ENCODE results near the gene GCSAM.
"Not testable (repeated sequence)": the region's sequence is repeated elsewhere in the genome, so short reads cannot be mapped to it uniquely, and the experiment has no call there.

Gene GCSAM

DNA sequence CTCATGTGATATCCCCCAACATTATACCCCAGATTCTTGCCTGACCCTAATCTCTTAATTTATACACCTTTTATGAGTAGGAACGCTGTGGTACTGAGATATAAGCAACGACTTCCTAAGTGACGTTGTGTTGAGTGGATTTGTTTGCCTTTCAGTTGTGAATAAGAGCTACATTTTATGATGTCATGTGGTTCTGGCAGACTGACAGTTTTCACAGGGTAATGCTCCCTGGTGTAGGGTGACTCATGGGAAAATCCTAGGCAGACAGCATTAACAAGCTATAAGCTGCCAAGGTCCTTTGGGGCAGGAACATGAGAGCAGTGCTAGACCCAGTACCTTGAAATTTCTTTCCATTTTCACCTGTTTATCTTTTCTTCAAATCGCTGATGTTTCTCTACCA is 35.7 kb downstream of the GCSAM start:
- peak; percentile 29 to 61 (median 40) for DNase-seq

DNA sequence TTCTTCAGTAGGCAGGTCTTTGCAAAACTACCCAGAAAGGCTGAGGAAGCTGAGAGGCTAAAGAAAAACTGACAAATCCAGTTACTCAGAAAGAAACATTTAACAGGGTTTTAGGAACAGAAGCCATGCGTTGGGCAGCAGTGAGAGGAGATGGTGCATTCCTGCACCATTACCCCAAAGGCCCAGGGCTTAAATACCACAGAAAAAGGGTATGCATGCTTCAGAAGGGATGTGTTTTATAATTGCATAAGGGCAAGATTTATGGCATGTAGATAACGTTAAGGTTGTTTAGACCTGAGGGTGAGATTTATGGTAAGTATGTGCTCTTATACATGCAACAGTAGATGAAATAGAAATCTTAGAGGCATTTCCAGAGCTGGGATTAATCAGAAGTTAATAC is 36.9 kb downstream of the GCSAM start:
- DNase-seq: no peak

DNA sequence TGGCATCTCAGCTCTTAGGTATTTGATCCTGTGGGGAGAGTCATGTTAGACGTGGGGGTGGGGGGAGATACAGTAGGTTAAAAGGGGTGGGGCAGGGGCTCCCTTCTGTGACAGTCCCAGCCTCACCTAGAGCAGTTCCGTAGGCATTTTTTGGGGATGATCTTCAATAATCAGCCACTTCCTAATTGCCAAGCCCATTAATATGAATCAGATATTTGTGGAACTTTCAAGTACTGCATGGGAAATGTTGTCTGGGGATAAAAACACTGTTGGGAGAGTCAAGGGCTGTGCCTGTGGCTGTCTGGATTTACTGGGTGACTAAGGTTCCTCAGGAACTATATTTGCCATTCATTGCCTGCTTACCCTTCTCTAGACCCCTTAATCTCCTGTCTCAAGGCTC is 37.3 kb downstream of the GCSAM start:
- DNase-seq: no peak

DNA sequence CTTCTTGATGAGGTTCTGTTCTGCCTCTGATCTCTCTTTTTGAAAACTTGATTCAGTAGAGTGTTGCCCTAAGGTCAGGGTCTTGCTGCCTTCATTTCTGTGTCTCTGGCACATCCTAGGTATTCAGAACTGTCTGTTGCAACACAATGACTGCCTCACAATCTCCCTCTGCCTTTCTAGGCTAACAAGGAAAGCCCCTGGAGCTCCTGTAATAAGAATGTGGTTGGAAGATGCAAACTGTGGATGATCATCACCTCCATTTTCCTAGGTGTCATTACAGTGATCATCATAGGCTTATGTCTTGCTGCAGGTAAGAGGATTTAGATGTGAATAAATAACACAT is 39.9 kb downstream of the GCSAM start:
- no peak for DNase-seq

DNA sequence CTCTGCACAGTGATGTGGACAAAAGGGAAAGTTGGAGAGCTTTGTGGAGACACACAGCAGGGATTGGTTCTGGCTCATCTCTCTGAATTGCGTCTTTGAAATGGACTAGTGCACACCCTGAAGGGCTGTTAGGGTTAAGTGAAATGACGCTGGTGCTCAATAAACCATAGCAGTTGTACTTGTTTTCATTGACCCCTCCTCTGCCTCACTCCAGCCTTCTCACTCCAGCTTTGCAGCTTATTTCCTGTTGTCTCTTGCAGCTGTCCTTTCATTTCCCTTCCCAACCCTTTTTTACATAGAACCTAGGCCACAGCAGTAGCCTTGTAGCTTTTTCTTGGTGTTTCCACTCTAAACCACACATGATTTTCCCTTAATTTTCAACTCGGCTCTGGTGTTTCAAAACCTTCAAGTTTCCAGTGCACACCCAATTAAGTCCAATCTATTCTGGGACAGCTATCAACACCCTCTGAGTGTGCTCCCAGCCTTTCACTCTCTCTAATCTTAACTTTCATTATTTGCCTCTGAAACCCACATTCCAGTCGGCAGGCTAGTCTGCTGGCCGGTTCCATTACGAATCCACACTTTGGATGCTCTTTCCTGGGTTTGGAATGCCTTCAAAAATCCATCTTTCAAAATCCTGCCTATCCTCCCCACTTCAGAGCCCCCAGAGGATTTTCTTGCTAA is 40.4 kb downstream of the GCSAM start:
- DNase-seq: peak in 2 of 4 experiments; percentile 12 to 15

DNA sequence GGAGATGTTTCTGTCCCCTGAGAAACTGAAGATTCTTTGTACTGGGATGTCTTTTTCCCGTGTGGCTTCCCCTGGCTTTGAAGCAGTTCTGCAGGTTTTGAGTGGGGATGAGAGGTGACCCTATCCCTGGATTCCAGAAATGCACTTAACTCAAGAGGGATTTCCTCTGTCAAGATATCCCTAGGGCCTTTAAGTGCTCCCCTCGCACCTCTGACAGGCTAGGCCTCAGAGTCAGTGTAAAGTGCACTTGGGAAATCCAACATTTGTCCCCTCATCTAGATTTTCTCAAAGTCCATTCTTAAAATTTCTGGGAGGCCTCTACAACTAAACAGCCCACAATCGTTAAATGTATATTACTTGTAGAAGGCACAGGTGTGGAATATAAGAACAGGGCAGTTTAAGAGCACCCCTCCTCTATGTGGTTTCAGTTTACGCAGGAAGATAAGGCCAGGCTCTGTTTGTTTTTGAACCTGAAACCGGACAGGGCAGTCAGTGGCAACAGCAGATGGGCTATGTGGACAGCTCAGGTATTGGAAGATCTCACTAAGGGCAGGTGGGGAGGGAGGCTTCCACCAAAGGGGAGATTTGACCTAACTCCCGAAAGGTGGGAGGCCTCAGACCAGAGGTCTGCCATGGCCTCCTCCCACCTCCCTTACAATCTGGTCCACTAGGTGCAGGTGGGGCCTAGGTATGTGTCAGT is 42.0 kb downstream of the GCSAM start:
- no peak for DNase-seq

DNA sequence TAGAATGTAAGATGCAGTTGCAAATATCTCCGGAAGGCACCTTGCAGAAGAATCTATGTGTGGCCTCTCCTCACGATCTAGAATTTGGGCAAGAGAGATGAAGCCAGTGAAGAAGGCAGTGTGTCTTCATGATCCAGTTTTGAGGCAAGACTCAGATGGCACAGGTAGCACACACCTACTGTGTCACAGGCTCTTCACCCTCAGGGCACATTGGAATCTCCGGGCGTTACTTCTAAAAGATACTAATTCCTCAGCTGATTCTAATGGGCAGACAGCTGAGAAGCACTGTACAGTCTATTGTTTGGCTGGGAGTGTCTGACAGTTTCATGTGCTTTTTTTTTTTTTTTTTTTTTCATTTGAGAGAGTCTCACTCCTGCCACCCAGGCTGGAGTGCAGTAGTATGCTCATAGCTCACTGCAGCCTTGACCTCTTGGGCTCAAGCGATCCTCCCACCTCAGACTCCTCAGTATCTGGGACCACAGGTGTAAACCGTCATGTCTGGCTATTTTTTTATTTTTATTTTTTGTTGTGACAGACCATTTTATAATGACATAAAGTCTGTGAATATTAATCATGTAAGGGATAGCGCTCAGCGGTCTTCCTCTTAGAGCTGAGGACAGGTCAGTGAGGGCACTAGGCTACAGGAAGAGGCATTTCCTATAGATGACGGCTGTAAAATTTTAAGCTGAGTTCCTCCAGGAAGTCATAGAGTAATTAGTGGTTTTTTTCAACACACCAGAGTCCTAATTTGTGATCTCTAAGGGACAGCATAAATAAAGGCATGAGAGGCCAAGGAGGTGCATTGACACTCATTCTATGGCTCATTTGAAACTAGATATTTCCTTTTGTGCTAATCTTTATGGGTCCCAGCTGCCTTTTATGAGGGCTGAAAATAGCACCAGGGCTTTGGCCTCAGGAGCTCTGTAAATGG is 42.8 kb downstream of the GCSAM start:
- peak in 2 of 4 experiments; percentile 37 to 51 for DNase-seq

DNA sequence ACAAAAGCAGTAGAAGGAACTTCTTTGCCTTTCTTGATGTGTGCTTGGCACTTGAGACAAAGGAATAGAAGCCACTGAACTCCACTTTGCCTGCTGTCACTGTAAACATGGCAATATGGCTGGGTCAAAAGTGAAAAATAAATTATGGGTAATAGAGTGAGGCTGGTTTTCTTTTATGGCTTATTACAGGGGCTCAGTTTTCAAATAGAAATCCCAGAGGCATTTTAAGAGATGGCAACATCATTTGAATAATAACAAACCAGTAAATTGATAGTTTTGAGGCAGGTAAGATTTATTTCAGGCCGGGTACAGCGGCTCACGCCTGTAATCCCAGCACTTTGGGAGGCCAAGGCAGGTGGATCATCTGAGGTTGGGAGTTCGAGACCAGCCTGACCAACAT is 44.1 kb downstream of the GCSAM start:
- no peak for DNase-seq

DNA sequence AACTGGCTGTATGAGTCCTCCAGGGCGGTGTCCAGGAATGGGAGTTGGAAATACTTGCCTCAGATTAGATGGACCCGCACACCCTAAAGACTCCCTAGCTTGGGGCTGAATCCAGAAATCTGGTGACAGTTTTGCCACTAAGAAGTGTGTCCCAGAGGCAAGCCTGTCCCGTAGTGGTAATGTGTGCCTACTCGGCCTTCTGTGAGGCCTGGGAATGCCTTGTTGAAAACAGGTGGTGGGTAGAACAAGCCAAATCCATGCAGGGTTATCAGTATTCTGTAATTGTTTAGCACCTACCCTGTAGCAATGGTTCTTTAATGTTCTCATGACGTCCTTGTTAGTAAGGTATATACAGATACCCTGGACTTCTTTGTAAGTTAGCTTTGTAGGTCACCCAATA is 45.3 kb downstream of the GCSAM start:
- no peak for DNase-seq

DNA sequence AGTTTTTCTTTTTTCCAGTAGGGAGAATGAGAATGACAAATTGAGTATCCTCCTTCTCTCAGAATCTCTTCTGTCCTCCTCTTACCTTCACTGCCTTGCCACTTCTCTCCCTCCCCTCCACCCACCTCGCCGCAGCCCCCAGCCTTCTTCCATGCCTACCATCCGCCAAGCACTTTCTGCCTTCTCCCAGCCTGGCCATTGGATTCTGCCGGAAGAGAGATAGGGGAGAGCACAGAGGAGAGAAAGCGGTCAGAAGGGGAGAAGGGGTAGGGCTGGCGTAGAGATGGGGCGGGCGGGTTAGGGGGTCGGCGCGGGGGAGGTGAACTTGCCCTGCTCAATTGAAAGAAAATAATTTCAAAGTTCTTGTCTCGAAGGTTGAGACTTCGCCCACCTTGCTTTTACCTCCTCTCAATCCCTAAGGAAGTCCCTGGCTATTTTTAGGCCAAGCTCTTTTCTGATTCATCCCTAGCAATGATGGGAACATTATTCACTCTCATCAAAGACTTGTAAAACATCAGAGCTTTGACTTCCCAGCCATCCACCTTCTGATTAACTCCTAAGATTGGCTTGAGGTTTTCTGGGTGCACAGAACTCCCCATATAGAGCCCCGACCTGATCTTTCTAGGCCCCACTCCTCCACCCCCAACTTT is 46.0 kb downstream of the GCSAM start:
- DNase-seq: no peak

DNA sequence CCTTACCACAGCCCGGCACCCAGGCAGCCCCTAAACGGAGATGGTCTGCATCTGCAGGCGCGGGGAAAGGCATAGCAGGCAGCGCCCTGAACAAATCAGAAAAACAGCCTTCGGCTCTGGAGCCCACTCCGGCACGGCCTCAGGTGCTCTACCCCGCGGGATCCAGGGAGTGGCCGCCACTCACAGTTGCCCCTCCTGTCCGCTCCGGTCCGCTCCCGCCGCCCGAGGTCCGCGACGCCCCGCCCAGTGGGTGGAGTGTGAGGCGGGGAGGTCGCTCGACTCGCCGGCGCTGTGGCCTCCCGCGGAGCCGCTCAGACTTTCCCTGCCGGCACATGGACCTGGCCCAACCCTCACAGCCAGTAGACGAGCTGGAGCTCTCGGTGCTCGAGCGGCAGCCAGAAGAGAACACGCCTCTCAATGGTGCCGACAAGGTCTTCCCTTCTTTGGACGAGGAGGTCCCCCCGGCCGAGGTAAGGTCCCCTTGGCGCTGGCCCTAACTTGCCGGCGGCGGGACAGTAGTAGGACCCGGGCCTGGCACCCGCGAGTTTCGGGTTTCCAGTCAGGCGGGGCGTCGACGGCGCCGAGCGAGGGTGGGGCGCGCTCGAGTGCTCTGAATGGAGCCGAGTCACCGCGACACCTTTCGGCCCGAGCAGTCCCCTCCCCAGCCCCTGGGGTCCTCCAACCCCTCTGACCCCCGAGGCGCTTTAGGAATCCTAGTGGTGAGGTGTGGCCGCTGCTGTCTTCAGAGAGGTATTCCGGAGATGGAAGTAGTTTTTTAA is 46.8 kb downstream of the GCSAM start, which contains the start of gene C3orf52:
Gene C3orf52 (plus strand): TSS at position 314 of the 779 bp plus-strand sequence. CDS start 19 bp downstream, at position 333.
- DNase-seq: peak; percentile 51 to 82 (median 68)

DNA sequence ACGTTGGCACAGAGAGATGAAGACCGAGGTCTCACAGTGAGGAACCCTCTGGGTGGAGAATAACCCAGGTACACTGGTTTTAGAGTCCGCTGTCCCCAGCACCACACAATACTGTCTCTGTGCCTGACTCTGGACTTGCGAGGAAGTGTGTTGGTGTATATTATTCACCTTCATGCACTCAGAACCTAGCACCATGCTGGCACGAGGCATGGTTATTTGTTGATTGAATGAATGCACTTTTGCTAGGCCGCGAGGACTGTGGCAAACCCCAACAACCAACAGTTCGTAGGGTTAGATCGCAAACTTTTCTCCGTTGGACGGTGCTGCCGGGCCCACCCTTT is 47.3 kb downstream of the GCSAM start:
- DNase-seq: no peak

DNA sequence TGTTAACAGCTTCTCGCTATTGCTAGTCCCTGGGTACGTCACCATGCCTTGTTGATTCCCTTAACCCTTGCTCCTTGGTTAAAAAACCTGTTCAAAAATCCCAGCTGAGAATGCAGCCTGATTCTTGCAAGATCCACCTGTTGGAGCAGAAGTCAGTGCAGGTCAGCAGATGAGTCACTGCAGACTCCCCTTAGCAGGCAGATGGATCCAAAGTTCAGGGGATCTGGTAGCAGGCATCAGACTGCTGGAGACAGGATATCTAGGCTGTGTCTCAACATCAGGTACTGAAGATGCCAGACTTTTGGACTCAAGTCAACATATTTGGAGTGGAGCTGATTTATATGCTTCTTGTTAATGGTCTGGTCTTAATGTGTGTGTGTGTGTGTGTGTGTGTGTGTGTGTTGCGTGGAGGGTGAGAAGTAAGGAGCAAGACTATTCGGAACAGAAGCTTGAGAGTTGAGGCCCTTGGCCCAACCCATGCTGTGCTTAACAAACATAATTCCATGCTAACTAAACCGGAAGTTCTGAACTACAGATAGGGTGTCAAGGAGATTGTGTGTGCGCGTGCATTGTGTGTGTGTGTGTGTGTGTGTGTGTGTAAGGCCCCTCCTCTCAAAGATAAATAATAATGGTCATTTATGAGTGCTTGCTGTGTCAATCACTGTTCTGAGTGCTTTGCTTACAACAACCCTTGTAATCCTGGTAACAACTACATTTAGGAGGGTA is 47.9 kb downstream of the GCSAM start:
- DNase-seq: no peak

DNA sequence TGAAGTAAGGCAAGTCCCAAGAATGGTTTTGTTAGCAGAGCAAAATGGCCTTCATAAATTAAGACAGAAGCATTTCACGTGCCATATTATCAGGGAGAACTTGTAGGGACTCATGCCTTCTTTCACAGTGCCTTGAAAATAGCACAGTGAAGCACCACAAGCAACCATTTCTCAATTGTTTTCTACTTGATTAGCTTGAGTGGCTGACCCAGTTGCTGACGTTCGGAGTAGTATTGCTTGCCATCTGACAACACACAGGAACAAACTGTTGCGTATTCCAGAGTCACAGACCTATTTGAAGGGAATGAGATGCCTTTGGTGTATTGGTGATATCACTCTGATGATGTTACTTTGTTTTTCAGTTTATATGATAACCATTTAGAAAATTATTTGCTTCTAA is 49.8 kb downstream of the GCSAM start:
- DNase-seq: no peak

DNA sequence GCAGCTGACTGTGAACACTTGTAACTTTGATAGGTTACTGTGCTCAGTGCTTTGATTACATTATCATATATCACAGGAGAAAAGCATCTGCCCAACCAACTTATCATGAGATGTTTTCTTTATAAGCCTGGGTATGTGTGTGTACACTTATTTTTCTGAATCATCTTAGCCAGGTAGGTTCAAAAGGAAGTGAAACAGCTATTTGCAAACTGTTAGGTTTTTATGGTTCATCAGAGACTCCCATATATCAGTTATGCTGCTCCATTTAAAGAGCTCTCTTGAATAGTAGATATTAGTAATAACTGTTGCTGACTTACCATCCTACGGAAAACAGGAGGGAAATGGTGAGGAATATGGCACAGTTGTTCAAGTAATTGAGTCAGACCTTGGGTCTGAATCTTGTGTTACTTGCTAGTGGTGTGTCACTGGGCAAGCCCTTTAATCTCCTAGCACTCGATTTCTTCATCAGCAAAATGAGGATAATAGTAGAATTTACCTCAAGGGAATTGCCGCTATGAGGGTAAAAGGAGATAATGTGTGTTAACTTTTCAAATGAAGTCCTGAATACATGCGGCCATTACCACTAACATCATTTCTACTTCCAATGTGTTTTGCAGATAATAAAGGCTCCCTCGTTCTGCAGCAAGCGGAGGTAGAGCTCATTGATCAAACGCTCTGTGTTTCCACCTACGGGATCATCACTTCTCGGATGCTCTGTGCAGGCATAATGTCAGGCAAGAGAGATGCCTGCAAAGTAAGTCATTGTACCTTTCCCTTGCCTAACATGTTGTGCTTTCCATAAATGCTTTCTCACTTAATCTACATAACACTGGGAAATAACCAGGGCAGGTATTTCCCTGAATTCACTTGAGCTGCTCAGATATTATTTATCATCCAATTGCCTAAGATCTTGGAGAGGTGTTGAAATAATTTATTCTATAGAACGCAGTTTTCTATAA is 54.6 kb downstream of the GCSAM start:
- DNase-seq: no peak

DNA sequence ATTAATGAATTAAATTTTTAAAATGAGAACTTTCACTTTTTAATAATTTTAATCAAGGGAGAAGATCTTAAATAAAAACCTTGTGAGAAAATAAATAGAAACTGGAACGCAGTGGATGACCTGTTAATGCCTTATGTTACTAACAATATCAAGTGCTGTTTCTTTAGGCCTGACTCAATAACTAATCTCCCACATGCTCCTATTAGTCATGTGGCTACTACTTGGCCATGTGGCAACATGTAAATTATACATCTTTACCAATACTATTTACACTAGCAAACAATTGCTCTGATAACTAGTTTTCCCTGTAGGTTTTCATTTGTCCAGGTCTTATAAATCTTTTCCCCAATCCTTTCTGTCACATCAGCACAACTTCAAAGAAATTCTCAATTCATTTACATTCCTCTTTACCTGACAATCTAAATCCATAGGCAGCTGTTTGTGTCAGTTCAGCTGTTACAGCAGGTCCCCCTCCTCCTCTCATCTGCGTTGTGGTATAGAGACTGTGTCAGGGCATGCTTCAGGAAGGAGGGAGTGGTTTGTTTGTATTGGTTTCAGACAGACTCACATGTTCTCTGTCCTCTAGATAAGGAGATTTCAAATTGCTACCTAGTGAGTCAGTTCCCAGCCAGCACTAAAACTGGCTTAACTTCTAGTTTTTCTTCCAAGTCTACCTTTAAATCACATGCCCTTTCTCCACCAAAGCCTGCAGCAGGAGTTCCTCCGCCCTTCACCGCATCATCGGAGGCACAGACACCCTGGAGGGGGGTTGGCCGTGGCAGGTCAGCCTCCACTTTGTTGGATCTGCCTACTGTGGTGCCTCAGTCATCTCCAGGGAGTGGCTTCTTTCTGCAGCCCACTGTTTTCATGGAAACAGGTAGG is 58.2 kb downstream of the GCSAM start:
- DNase-seq: no peak

DNA sequence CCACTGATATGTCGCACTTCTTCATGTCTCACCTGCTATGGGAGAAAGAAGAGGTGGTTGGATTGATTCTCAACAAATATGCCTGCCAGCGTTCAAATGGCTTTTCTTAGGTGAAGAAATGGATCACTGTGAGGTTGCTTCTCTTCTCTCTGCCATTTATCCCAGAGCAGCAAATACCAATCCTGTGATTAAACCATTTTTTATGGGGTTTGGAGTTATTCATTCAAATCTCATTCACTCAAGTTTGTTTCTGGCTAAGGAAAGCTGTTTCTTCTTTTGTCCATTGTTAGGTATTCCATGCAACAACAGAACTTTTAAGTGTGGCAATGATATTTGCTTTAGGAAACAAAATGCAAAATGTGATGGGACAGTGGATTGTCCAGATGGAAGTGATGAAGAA is 59.0 kb downstream of the GCSAM start:
- DNase-seq: no peak

DNA sequence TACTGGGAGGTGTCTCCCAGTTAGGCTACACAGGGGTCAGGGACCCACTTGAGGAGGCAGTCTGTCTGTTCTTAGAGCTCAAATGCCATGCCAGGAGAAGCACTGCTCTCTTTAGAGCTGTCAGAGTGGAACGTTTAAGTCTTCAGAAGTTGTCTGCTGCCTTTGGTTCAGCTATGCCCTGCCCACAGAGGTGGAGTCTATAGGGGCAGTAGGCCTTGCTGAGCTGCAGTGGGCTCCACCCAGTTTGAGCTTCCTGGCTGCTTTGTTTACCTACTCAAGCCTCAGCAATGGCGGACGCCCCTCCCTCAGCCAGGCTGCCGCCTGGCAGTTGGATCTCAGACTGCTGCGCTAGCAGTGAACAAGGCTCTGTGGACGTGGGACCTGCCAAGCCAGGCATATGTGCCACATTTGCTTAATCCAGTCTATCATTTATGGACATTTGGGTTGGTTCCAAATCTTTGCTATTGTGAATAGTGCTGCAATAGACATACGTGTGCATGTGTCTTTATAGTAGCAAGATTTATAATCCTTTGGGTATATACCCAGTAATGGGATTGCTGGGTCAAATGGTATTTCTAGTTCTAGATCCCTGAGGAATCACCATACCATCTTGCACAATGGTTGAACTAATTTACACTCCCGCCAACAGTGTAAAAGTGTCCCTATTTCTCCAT is 60.5 kb downstream of the GCSAM start:
- DNase-seq: not testable (repeated sequence)
